Stimulated activated naive CD8-positive, alpha-beta T cell treated with anti-CD3 and anti-CD28 coated beads, Interleukin-15, Interleukin-2, amounts not matched to agents 100 ng/mL and 50 ng/mL, for 24 hours (primary cell): ENCODE results near the gene ADAMTS3.
"Not testable (repeated sequence)": the region's sequence is repeated elsewhere in the genome, so short reads cannot be mapped to it uniquely, and the experiment has no call there.

Experiments used
- H3K27ac Mint-ChIP-seq: one replicate; pipeline ENCODE4 v1.8.0; 2021; ENCODE audit warnings: mild to moderate bottlenecking, mixed read lengths
- H3K27me3 Mint-ChIP-seq: one replicate; pipeline ENCODE4 v1.8.0; 2021; ENCODE audit warnings: mixed read lengths
- H3K36me3 Mint-ChIP-seq: one replicate; pipeline ENCODE4 v1.8.0; 2021; ENCODE audit warnings: low read depth, mixed read lengths
- H3K4me1 Mint-ChIP-seq: one replicate; pipeline ENCODE4 v1.8.0; 2021; ENCODE audit warnings: low read depth, mixed read lengths
- H3K4me3 Mint-ChIP-seq: one replicate; pipeline ENCODE4 v1.8.0; 2021; ENCODE audit warnings: mild to moderate bottlenecking, mixed read lengths
- H3K9me3 Mint-ChIP-seq: one replicate; pipeline ENCODE4 v1.8.0; 2021; ENCODE audit warnings: mixed read lengths

Gene ADAMTS3

DNA sequence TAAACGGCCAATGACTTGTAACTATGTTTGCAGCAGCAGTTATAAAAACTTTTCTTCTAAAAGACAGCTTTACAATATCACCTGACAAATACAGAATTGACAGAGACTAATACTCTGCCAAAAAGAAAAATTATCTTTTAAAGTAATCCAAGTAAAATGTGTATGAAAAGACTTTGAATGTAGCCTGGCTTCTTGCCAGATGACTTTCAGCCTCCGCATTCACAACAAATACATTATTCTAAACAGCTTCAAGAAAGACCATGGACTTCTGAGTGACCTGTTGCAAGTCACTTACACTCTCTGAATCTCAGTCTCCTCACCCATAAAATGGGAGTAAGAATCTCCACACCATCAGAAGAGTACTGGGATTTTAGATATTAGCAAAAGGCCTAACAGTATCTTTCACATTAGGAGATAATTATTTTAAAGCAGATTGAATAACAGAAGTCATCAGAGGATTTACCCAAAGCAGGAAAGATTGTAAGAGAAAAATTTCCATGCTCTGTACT lies 2.5 kb downstream of the ADAMTS3 start:
- Mint-ChIP-seq H3K4me1 (peaks cover 25% of the 10 kb centered on the region), H3K27ac (no peak overlapping the region), H3K9me3 (no peaks in the 10 kb centered on the region), H3K27me3 (peaks cover 54% of the 10 kb centered on the region), H3K36me3 (no peaks in the 10 kb centered on the region), H3K4me3 (no peak overlapping the region)

- Mint-ChIP-seq H3K36me3 (no peaks in the 10 kb centered on the region), H3K27ac (no peak overlapping the region), H3K4me3 (no peak overlapping the region), H3K27me3 (peaks cover 42% of the 10 kb centered on the region), H3K4me1 (peaks cover 23% of the 10 kb centered on the region), H3K9me3 (no peaks in the 10 kb centered on the region)
These were observed 4.2 kb downstream of the ADAMTS3 start for GRCh38 chr4:72564789-72565188.

DNA sequence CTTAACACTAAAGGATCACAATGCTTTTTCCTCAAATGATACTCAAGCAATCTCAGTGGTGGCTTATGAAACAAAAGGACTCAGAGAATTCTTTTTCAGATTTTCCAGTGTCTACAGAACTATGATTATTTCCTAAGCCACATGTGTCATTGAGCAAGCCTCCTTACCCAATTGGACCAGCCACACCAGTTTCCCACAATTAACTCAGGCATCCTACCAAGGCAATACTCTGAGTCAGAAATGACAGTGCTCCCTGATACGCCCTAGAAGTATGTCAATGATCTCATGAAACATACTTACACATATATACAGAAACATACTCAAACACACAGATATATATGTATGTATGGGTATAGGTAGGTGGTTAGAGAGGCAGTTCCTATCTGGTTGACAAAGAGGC lies 4.8 kb downstream of the ADAMTS3 start:
- Mint-ChIP-seq H3K36me3 (no peaks in the 10 kb centered on the region), H3K4me3 (no peak overlapping the region), H3K4me1 (peaks cover 21% of the 10 kb centered on the region), H3K9me3 (no peaks in the 10 kb centered on the region), H3K27ac (no peak overlapping the region), H3K27me3 (peaks cover 39% of the 10 kb centered on the region)

- H3K36me3 Mint-ChIP-seq: no peaks in the 10 kb centered on the region
- no peaks in the 10 kb centered on the region for H3K4me1 Mint-ChIP-seq
- no peak overlapping the region for H3K27ac Mint-ChIP-seq
- H3K9me3 Mint-ChIP-seq: peaks cover 7% of the 10 kb centered on the region
- H3K27me3 Mint-ChIP-seq: peaks cover 14% of the 10 kb centered on the region
- H3K4me3 Mint-ChIP-seq: no peak overlapping the region
These were observed 10.4 kb downstream of the ADAMTS3 start for GRCh38 chr4:72558655-72559054.

- no peak overlapping the region for H3K4me3 Mint-ChIP-seq
- H3K27me3 Mint-ChIP-seq: peaks cover 14% of the 10 kb centered on the region
- H3K36me3 Mint-ChIP-seq: no peaks in the 10 kb centered on the region
- H3K4me1 Mint-ChIP-seq: no peaks in the 10 kb centered on the region
- no peak overlapping the region for H3K27ac Mint-ChIP-seq
- H3K9me3 Mint-ChIP-seq: peaks cover 7% of the 10 kb centered on the region
These were observed 12.0 kb downstream of the ADAMTS3 start for GRCh38 chr4:72557021-72557420.

DNA sequence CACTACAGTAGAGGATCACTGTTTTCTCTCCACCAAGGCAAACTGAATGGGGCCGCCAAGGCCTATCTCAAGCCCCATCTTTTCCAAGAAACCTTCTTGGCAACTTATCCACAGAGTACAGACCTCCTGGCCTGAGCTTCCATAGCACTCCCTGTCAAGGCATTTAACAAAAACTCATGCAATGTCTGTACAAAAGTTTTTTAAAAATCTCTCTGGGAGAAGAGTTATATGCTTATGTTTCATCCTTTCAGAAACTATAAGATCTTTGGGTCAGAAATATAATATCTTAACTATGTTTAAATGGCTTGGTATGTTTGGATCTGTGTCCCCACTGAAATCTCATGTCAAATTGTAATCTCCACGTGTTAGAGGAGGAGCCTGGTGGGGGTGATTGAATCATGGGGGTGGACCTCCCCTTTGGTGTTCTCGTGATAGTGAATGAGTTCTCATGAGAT lies 13.6 kb downstream of the ADAMTS3 start:
- Mint-ChIP-seq H3K27ac (no peak overlapping the region), H3K9me3 (peaks cover 7% of the 10 kb centered on the region)

DNA sequence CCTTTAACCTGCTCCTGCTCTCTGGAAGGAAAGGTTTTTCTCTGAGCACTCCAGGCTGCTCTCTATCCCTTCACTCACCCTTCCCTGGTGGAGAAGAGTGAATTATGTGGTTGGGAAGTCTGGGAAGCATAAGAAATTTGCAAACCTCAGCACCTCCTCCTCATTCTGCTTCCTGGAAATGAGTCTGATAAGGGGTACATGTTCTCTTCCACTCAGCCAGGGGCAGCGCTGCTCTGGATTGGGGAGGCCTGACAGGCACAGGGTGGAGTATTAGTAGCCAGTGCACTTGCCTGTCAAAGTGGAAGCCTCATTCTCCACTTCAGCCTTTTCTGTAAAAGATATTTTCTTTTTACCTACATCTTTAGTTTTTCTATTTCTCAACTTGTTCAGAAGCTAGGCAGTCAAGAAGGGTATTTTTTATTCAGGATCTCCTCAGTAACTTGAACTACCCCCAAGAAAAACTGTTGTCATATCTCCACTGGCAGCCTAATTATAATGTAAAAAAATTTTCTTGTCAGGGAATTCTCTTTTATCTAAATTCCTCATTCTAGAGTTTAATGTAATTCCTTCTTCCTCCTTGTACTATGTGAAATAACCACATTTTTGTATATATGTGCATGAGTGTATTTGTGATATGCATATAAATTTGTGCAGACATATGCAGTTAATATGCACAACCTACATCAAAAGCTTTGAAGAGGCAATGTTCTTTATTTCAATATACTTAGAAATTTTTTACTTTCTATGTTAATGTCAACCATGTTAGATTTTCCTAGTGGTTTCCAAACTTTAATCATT lies 15.3 kb downstream of the ADAMTS3 start:
- Mint-ChIP-seq H3K4me3 (no peak overlapping the region), H3K27me3 (peaks cover 12% of the 10 kb centered on the region), H3K9me3 (peaks cover 7% of the 10 kb centered on the region), H3K4me1 (no peaks in the 10 kb centered on the region), H3K36me3 (no peaks in the 10 kb centered on the region), H3K27ac (no peak overlapping the region)

More for the DNA sequence above, 13.6 kb downstream of the ADAMTS3 start:
- no peaks in the 10 kb centered on the region for H3K4me1 Mint-ChIP-seq
- no peak overlapping the region for H3K4me3 Mint-ChIP-seq
- H3K36me3 Mint-ChIP-seq: no peaks in the 10 kb centered on the region
- peaks cover 14% of the 10 kb centered on the region for H3K27me3 Mint-ChIP-seq

DNA sequence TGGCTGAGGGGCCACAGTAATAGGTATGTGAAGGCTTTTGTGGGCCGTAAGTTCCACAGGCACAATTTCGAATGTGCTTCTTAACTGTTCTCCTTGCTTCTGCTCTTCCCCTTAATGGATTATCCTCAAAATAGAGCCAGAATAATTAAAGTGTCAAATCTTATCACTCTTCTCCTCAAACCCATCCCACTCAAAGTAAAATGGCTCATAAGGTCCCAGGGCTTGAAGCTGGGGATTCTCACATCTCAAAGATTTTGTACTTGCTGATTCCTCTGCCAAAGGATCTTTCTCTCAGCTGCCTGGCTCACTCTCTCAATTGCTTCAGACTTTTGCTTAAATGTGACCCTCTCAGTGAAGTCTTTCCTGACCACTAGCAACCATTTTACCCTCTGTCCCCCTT lies 16.6 kb downstream of the ADAMTS3 start:
- Mint-ChIP-seq H3K27ac (no peak overlapping the region), H3K4me1 (no peaks in the 10 kb centered on the region), H3K4me3 (no peak overlapping the region), H3K9me3 (peaks cover 7% of the 10 kb centered on the region), H3K27me3 (peaks cover 7% of the 10 kb centered on the region), H3K36me3 (no peaks in the 10 kb centered on the region)

- Mint-ChIP-seq H3K27me3 (no peaks in the 10 kb centered on the region), H3K4me1 (no peaks in the 10 kb centered on the region), H3K36me3 (no peaks in the 10 kb centered on the region), H3K27ac (no peak overlapping the region), H3K4me3 (no peak overlapping the region), H3K9me3 (no peaks in the 10 kb centered on the region)
These were observed 22.6 kb downstream of the ADAMTS3 start for GRCh38 chr4:72546456-72546855.

GRCh38 chr4:72540694-72541093 lies 28.3 kb downstream of the ADAMTS3 start:
- not testable (repeated sequence) for H3K27ac Mint-ChIP-seq, H3K36me3 Mint-ChIP-seq, H3K27me3 Mint-ChIP-seq, H3K4me1 Mint-ChIP-seq, H3K4me3 Mint-ChIP-seq
- H3K9me3 Mint-ChIP-seq: peaks cover 15% of the 10 kb centered on the region

DNA sequence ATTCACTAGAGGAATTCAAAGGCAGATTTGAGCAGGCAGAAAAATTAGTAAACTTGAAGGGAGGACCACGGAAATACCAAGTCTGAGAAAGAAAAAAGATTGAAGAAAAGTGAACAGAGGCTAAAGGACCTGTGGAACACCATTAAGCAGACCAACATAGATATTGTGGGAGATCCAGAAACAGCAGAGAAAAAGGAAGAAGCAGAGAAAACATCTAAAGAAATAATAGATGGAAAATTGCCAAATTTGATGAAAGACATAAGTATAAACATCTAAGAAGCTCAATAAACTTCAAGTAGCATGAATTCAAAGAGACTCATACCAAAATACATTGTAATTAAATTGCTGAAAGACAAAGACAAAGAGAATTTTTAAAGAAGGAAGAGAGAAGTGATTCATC lies 31.0 kb downstream of the ADAMTS3 start:
- no peaks in the 10 kb centered on the region for H3K27me3 Mint-ChIP-seq
- H3K9me3 Mint-ChIP-seq: peaks cover 15% of the 10 kb centered on the region
- no peaks in the 10 kb centered on the region for H3K4me1 Mint-ChIP-seq
- H3K27ac Mint-ChIP-seq: no peak overlapping the region
- H3K36me3 Mint-ChIP-seq: no peaks in the 10 kb centered on the region
- H3K4me3 Mint-ChIP-seq: no peak overlapping the region

DNA sequence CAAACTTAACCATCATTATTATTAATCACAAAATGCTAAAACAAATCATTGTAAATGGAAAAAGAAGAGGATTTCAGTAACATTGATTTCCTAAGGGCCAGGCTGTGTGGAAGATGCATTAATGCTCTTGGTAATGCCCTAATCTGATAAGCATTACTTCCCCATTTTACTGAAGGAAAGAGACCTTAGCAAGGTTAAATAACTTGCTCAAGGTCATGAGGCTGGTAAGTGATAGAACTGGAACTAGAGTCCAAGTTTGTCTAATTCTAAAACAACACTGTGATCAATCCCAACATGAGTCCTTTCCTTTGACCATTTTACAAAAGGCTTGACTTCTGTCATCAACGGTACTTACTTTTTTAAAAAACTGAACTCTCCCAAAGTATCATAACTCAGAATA lies 32.6 kb downstream of the ADAMTS3 start:
- H3K27me3 Mint-ChIP-seq: no peaks in the 10 kb centered on the region
- H3K36me3 Mint-ChIP-seq: no peaks in the 10 kb centered on the region
- H3K4me3 Mint-ChIP-seq: no peak overlapping the region
- H3K9me3 Mint-ChIP-seq: peaks cover 15% of the 10 kb centered on the region
- no peaks in the 10 kb centered on the region for H3K4me1 Mint-ChIP-seq
- H3K27ac Mint-ChIP-seq: no peak overlapping the region

- Mint-ChIP-seq H3K9me3 (peaks cover 4% of the 10 kb centered on the region), H3K36me3 (no peaks in the 10 kb centered on the region), H3K27me3 (no peaks in the 10 kb centered on the region), H3K4me1 (no peaks in the 10 kb centered on the region), H3K4me3 (no peak overlapping the region), H3K27ac (no peak overlapping the region)
These were observed 37.2 kb downstream of the ADAMTS3 start for GRCh38 chr4:72531768-72532290.

GRCh38 chr4:72531322-72531721 lies 37.7 kb downstream of the ADAMTS3 start:
- Mint-ChIP-seq H3K36me3 (no peaks in the 10 kb centered on the region), H3K4me1 (no peaks in the 10 kb centered on the region), H3K9me3 (peaks cover 4% of the 10 kb centered on the region), H3K4me3 (no peak overlapping the region), H3K27ac (no peak overlapping the region), H3K27me3 (no peaks in the 10 kb centered on the region)

DNA sequence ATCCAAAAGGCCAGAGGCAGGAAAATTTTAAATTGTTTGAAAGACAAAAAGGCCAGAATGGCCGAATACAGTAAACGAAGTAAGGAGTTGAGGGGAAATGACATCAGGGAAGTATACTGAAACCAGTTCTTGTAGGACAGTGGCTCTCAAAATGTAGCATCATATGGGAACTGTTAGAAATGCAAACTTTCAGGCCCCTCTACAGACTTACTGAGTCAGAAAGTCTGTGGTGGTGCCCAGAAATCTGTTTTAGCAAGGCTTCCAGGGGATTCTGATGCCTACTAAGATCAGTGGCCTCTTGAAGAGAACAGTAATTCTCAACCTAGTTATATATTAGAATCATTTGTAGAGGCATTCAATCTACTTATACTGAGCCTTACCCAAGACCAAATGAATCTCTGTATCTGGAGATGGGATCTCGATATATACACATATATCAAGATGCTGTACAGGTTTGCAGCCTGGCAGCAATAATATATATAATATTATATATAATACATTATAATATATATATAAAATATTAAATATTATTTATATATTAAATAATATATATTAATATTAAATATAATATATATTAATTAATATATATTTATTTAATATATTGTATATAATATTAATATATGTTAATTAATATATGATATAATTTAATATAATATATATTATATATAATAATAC lies 39.7 kb downstream of the ADAMTS3 start:
- H3K4me3 Mint-ChIP-seq: no peak overlapping the region
- H3K27me3 Mint-ChIP-seq: no peaks in the 10 kb centered on the region

More for the DNA sequence above, 39.7 kb downstream of the ADAMTS3 start:
- no peaks in the 10 kb centered on the region for H3K36me3 Mint-ChIP-seq
- H3K9me3 Mint-ChIP-seq: no peaks in the 10 kb centered on the region
- no peak overlapping the region for H3K27ac Mint-ChIP-seq
- H3K4me1 Mint-ChIP-seq: no peaks in the 10 kb centered on the region
